Motor neuron (in vitro differentiated cells): Measurements from ENCODE around the gene IFNW1. TPM values are rescaled to one million over a fixed set of nuclear protein-coding genes. Genes with fewer than 3 reads are reported as not detected.

Experiments used
- ATAC-seq, 8 experiments: fragments of 200-7000 bp; cut with Tn5 transposase; replicated peaks in 6 of 8; 2 replicates each; pipeline ENCODE4 v1.8.0; 2021; ENCODE audit warnings: mild to moderate bottlenecking in 8 of 8, moderate library complexity in 8 of 8
- H3K27ac ChIP-seq, 2 donors: fragments of 250-450 bp; sonication (Bioruptor Pico); 2 replicates each; pipeline ENCODE4 v1.9.0; 2021; ENCODE audit warnings: antibody characterized with exemption in 2 of 2, mild to moderate bottlenecking in 2 of 2, moderate library complexity in 1 of 2
- H3K4me1 ChIP-seq, 2 donors: fragments of 250-450 bp; sonication (Bioruptor Pico); replicated peaks in 1 of 2; 2 replicates each; pipeline ENCODE4 v1.6.1; 2021; ENCODE audit warnings: antibody characterized with exemption in 2 of 2, mild to moderate bottlenecking in 2 of 2, moderate library complexity in 1 of 2
- H3K4me3 ChIP-seq, 5 donors: fragments of 250-450 bp; sonication (Bioruptor Pico); 2 replicates each; pipeline ENCODE4 v1.9.0; 2021; ENCODE audit warnings: antibody characterized with exemption in 5 of 5, mild to moderate bottlenecking in 5 of 5, moderate library complexity in 4 of 5
- WGBS, 10 experiments: fragments of 450-650 bp; shearing (Covaris generic); methylation state at CpG; one replicate each; pipeline ENCODE4 v1.0.0; 2022; 5-methylcytosine and 5-hydroxymethylcytosine counted together
- in situ Hi-C, 9 experiments: fragments of 400-800 bp; cut with MboI; loops; one replicate each; pipeline ENCODE4 v1.15.0; 2021; ENCODE audit warnings: low sequenced_read_pairs in 9 of 9, low pct_unique_long_range_greater_than_20kb in 2 of 9; ENCODE audit not compliant: unreplicated experiment in 9 of 9
- total RNA-seq, 8 experiments: library from RNA; unstranded; fragments of 300-600 nt; gene quantifications; 2 replicates each; pipeline versions ENCODE4 v1.2.3 to v1.2.4, GENCODE V29; 2022

IFNW1 gene
- total RNA-seq, 8 experiments from 2014 or later: 0.05 to 0.29 (median 0.13) TPM; not detected in 5

- ATAC-seq: no peak
- in situ Hi-C loops: no loop called here
- Histone ChIP-seq H3K27ac (no peak overlapping the region), H3K4me1 (peaks cover 0 to 6% of the 10 kb centered on the region in 2 donors), H3K4me3 (no peak overlapping the region)
- WGBS, 10 experiments: 71 to 100% (median 100%) methylated on average over 1 to 2 of the region's 2 CpGs; no CpG with 5 or more reads in 2 of the 10 experiments
Observed at GRCh38 chr9:21096901-21097255, 44.8 kb downstream of the IFNW1 start.

- H3K4me3 ChIP-seq: no peak overlapping the region
- H3K27ac ChIP-seq: no peak overlapping the region
- H3K4me1 ChIP-seq: peaks cover 0 to 6% of the 10 kb centered on the region in 2 donors
- ATAC-seq: peak in 4 of 8 experiments; percentile 60 to 87 (median 76)
- 21 to 93% (median 67%) methylated on average over 1 to 6 of the region's 6 CpGs; no CpG with 5 or more reads in 1 of the 10 experiments for WGBS, 10 experiments
- in situ Hi-C loops: no loop called here
Observed at GRCh38 chr9:21096172-21096900, 45.3 kb downstream of the IFNW1 start.

DNA sequence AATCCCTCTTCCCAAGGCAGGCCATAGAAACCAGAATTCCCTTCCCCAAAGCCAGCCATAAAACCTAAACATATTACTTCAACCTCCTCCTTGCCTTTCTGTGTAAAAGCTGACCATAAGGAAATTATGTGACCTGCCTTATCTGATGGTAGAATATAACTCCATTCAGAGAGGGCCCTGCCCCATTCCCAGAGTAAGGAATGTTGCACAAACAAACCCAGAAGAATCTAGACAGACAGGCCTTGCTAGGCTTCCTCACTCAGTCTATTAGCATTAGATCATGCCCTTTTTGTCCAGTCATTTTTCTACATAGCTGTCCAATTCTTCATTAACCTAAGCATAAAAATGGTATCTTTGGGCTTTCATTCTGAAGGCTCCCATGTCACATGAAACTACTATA is 46.1 kb downstream of the IFNW1 start:
- Histone ChIP-seq H3K4me1 (peaks cover 0 to 6% of the 10 kb centered on the region in 2 donors), H3K4me3 (no peak overlapping the region), H3K27ac (no peak overlapping the region)
- ATAC-seq: peak in 3 of 8 experiments; percentile 15 to 72 (median 40)
- in situ Hi-C loops: no loop called here

Other genes starting within 250 kb of the IFNW1 start
- 1 to 10 TPM; 1.4 to 4.5 (median 2.5) TPM for gene HACD4, start 110.2 kb downstream of the IFNW1 start, total RNA-seq
- gene IFNB1, start 63.9 kb downstream of the IFNW1 start, total RNA-seq: under 1 TPM in 5 of 8 experiments, not detected in 3; 0.16 to 0.71 (median 0.41) TPM
- gene IFNA21, start 24.8 kb upstream of the IFNW1 start, total RNA-seq: under 1 TPM in 2 of 8 experiments, not detected in 6; 0.25 to 0.45 TPM
- gene IFNA4, start 45.8 kb upstream of the IFNW1 start, total RNA-seq: under 1 TPM in 1 of 8 experiments, not detected in 7; 0.71 TPM
- under 1 TPM in 2 of 8 experiments, not detected in 6; 0.32 to 0.52 TPM for gene IFNA7, start 60.4 kb upstream of the IFNW1 start, total RNA-seq
- gene IFNA10, start 65.3 kb upstream of the IFNW1 start, total RNA-seq: under 1 TPM in 2 of 8 experiments, not detected in 6; 0.23 to 0.57 TPM
- gene IFNA16, start 75.5 kb upstream of the IFNW1 start, total RNA-seq: under 1 TPM in 2 of 8 experiments, not detected in 6; 0.21 to 0.36 TPM
- gene IFNA17, start 86.4 kb upstream of the IFNW1 start, total RNA-seq: under 1 TPM in 2 of 8 experiments, not detected in 6; 0.23 to 0.38 TPM
- gene IFNA14, start 98.2 kb upstream of the IFNW1 start, total RNA-seq: under 1 TPM in 1 of 8 experiments, not detected in 7; 0.28 TPM
- not detected for gene IFNA5, start 163.5 kb upstream of the IFNW1 start, total RNA-seq
- gene KLHL9, start 193.6 kb upstream of the IFNW1 start, total RNA-seq: 10 to 100 TPM; 25.6 to 44.6 (median 36.9) TPM
- gene IFNA6, start 209.1 kb upstream of the IFNW1 start, total RNA-seq: under 1 TPM in 1 of 8 experiments, not detected in 7; 0.43 TPM
- gene IFNA13, start 226.2 kb upstream of the IFNW1 start, total RNA-seq: under 1 TPM in 2 of 8 experiments, not detected in 6; 0.23 to 0.24 TPM
- gene IFNA2, start 243.6 kb upstream of the IFNW1 start, total RNA-seq: under 1 TPM in 1 of 8 experiments, not detected in 7; 0.33 TPM